Central memory CD4-positive, alpha-beta T cell (primary cell): ENCODE data around the gene GJC1.

Source experiments
- DNase-seq: peaks from one replicate; pipeline ENCODE4 v3.0.0; 2022

GJC1 gene

GRCh38 chr17:44776628-44777393 is 53.3 kb downstream of the GJC1 start:
- no peak for DNase-seq

- DNase-seq: no peak
Measured at GRCh38 chr17:44775838-44776621, 54.1 kb downstream of the GJC1 start.

GRCh38 chr17:44775136-44775837 is 54.8 kb downstream of the GJC1 start:
- peak; percentile 95 for DNase-seq

- peak; percentile 75 for DNase-seq
Measured at GRCh38 chr17:44774271-44775135, 55.6 kb downstream of the GJC1 start.

- DNase-seq: no peak
Measured at GRCh38 chr17:44773140-44773539, 56.9 kb downstream of the GJC1 start.

- no peak for DNase-seq
Measured at GRCh38 chr17:44772308-44773045, 57.6 kb downstream of the GJC1 start.

GRCh38 chr17:44770166-44770925 is 59.7 kb downstream of the GJC1 start:
- DNase-seq: no peak

GRCh38 chr17:44769647-44770084 is 60.4 kb downstream of the GJC1 start:
- no peak for DNase-seq

GRCh38 chr17:44769230-44769629 is 60.9 kb downstream of the GJC1 start:
- DNase-seq: no peak

GRCh38 chr17:44768505-44769142 is 61.5 kb downstream of the GJC1 start:
- DNase-seq: no peak

GRCh38 chr17:44767493-44767892 is 62.6 kb downstream of the GJC1 start:
- no peak for DNase-seq

GRCh38 chr17:44766409-44767038 is 63.6 kb downstream of the GJC1 start:
- DNase-seq: no peak

- DNase-seq: no peak
Measured at GRCh38 chr17:44765965-44766364, 64.1 kb downstream of the GJC1 start.

- no peak for DNase-seq
Measured at GRCh38 chr17:44763170-44763569, 66.9 kb downstream of the GJC1 start.

GRCh38 chr17:44761932-44762810 is 67.9 kb downstream of the GJC1 start:
- no peak for DNase-seq

- DNase-seq: no peak
Measured at GRCh38 chr17:44760474-44761308, 69.4 kb downstream of the GJC1 start.

GRCh38 chr17:44759916-44760243 is 70.2 kb downstream of the GJC1 start:
- DNase-seq: no peak
